ENCODE data around the gene KIAA0040.

GRCh38 chr1:175208773-175209492, 16.4 kb upstream of the KIAA0040 start:
- TF ChIP-seq MYC (IDR thresholded peaks at IDR 0.05; ENCODE audit: low read depth, low read length) (no peak), CTCF (IDR thresholded peaks at IDR 0.05; ENCODE audit: extremely low read depth in 1 of 2, insufficient read depth in 1 of 2, low read depth in 1 of 2, low read length in 2 of 2) (no peak), MAX (IDR thresholded peaks at IDR 0.05; ENCODE audit: insufficient read depth, insufficient read length) (no peak), POLR2A (IDR thresholded peaks at IDR 0.05; ENCODE audit: low read depth, low read length) (no peak), POLR2AphosphoS5 (IDR thresholded peaks at IDR 0.05; ENCODE audit: insufficient read depth, low read depth, low read length) (no peak)

Measured in endothelial cell of umbilical vein (primary cell).